ENCODE measurements around the gene PCCA. TPM values are rescaled to one million over a fixed set of nuclear protein-coding genes. Genes with fewer than 3 reads are reported as not detected.

Gene PCCA
- polyA plus RNA-seq, 1 experiment = 3.0 TPM

- DNase-seq (ENCODE audit: low read depth) = no peak
- Histone ChIP-seq H3K4me3 (ENCODE audit: low read depth, low read length) (no peak overlapping the region), H3K36me3 (ENCODE audit: control insufficient read depth, insufficient read depth, low read length) (peaks cover 3% of the 10 kb centered on the region), H3K27me3 (ENCODE audit: control insufficient read depth, insufficient read depth, low read length) (no peaks in the 10 kb centered on the region)
- CTCF ChIA-PET = interaction anchor here (1.7 kb wide), 1 partner anchor 9 kb away, joined by 4 read pairs; no protein-coding TSS in a partner anchor
- POLR2A ChIA-PET = no interaction called here
- TF ChIP-seq CTCF (IDR thresholded peaks at IDR 0.05; ENCODE audit: insufficient read depth, low read depth, low read length) = no peak
Observed at GRCh38 chr13:100534911-100535310, 446.0 kb downstream of the PCCA start.

GRCh38 chr13:100535426-100536135 lies 446.7 kb downstream of the PCCA start:
- POLR2A ChIA-PET = no interaction called here
- CTCF ChIA-PET = interaction anchor here (1.7 kb wide), 1 partner anchor 10 kb away, joined by 4 read pairs; no protein-coding TSS in a partner anchor
- TF ChIP-seq CTCF (IDR thresholded peaks at IDR 0.05; ENCODE audit: insufficient read depth, low read depth, low read length) = no peak
- Histone ChIP-seq H3K27me3 (ENCODE audit: control insufficient read depth, insufficient read depth, low read length) (no peaks in the 10 kb centered on the region), H3K4me3 (ENCODE audit: low read depth, low read length) (no peak overlapping the region), H3K36me3 (ENCODE audit: control insufficient read depth, insufficient read depth, low read length) (peaks cover 3% of the 10 kb centered on the region)
- DNase-seq (ENCODE audit: low read depth) = no peak

- ChIA-PET CTCF (interaction anchor here (1.7 kb wide), 1 partner anchor 11 kb away, joined by 4 read pairs; no protein-coding TSS in a partner anchor), POLR2A (no interaction called here)
- H3K4me3 ChIP-seq (ENCODE audit: low read depth, low read length) = no peak overlapping the region
- peaks cover 3% of the 10 kb centered on the region for H3K36me3 ChIP-seq (ENCODE audit: control insufficient read depth, insufficient read depth, low read length)
- DNase-seq (ENCODE audit: low read depth) = no peak
- TF ChIP-seq CTCF (IDR thresholded peaks at IDR 0.05; ENCODE audit: insufficient read depth, low read depth, low read length) = no peak
- no peaks in the 10 kb centered on the region for H3K27me3 ChIP-seq (ENCODE audit: control insufficient read depth, insufficient read depth, low read length)
Observed at GRCh38 chr13:100536643-100537180, 447.8 kb downstream of the PCCA start.

- no peaks in the 10 kb centered on the region for H3K36me3 ChIP-seq (ENCODE audit: control insufficient read depth, insufficient read depth, low read length)
- no peaks in the 10 kb centered on the region for H3K27me3 ChIP-seq (ENCODE audit: control insufficient read depth, insufficient read depth, low read length)
- no peak for TF ChIP-seq CTCF (IDR thresholded peaks at IDR 0.05; ENCODE audit: insufficient read depth, low read depth, low read length)
- CTCF ChIA-PET = no interaction called here
- POLR2A ChIA-PET = no interaction called here
- no peak overlapping the region for H3K4me3 ChIP-seq (ENCODE audit: low read depth, low read length)
- no peak for DNase-seq (ENCODE audit: low read depth)
Observed at GRCh38 chr13:100537486-100537885, 448.6 kb downstream of the PCCA start.

- DNase-seq (ENCODE audit: low read depth) = no peak
- ChIA-PET POLR2A (no interaction called here), CTCF (no interaction called here)
- Histone ChIP-seq H3K27me3 (ENCODE audit: control insufficient read depth, insufficient read depth, low read length) (no peaks in the 10 kb centered on the region), H3K4me3 (ENCODE audit: low read depth, low read length) (no peak overlapping the region), H3K36me3 (ENCODE audit: control insufficient read depth, insufficient read depth, low read length) (no peaks in the 10 kb centered on the region)
- TF ChIP-seq CTCF (IDR thresholded peaks at IDR 0.05; ENCODE audit: insufficient read depth, low read depth, low read length) = no peak
Observed at GRCh38 chr13:100537951-100538462, 449.1 kb downstream of the PCCA start.
